Stimulated activated CD8-positive, alpha-beta memory T cell treated with anti-CD3 and anti-CD28 coated beads, Interleukin-7, amount 100 ng/mL, for 4 hours (primary cell): ENCODE measurements around the gene SMIM15.
A peak's percentile ranks its signal among the peaks of the same experiment; 100 is the strongest.
"Not testable (repeated sequence)": the region's sequence is repeated elsewhere in the genome, so short reads cannot be mapped to it uniquely, and the experiment has no call there.

Source experiments
- DNase-seq, 2 donors: peaks; one replicate each; pipeline ENCODE4 v3.0.0-alpha.2; 2020; ENCODE audit warnings: low read depth in 2 of 2

SMIM15 gene, protein sequence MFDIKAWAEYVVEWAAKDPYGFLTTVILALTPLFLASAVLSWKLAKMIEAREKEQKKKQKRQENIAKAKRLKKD

DNA sequence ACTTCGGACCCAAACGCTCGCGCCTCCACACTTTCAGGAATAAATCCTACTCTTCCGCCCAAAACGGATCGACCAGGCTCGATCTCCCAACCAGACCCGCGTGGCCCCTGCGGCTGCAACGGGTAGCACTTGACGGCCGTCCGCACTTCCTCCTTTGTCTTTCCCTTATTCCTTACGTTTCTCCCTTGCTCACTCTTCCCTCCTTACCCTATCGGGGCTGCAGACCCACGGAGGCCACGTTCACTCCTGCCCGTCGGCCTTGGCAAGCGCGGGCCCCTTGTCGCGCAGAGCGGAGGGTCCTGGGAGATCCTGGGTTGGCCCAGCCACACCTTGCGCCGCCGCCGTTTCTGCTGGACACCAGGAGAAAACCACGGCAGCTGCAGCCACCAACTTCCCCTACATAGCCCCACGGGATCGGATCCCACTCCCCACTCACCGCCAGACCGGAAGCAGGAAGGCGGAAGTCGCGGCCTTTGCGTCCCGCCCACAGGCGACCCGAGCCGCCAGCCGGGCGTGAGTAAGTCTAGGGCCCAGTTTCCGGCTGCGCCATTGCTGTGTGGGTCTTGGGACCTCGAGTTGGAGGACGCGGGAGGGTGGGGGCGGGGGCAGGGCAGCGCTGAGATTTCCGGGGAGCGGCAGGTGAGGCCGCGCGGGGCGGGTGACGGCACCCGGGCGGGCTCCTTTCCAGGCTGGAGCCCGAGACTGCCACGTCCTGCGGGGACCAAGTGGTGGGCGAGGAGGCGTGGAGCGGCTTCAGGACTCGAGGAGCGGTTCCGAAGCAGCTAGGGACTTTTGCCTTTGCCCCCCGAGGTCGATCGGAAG is at the start of gene SMIM15:
Gene SMIM15 (minus strand): TSS at position 459 of the 822 bp plus-strand sequence. CDS start 2,297 bp downstream, outside the sequence.
- DNase-seq = peak; percentile 73 to 79

- no peak for DNase-seq
These were observed 45.6 kb upstream of the SMIM15 start for GRCh38 chr5:61207884-61208283.

DNA sequence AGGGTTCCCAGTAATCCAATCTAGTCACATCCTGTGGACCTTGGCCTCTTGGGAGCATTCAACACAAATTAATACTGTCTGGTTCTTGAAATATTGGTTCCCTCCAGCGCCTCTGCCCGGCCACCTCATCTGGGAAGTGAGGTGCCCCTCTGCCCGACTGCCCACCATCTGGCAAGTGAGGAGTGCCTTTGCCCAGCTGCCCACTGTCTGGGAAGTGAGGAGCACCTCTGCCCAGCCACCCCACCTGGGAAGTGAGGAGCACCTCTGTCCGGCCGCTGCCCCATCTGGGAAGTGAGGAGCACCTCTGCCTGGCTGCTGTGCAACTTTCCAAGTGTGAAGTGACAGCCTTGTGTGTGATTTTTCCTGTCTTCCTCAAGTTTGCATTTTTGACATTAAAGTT is 42.7 kb upstream of the SMIM15 start:
- no peak for DNase-seq

- no peak for DNase-seq
These were observed 39.9 kb upstream of the SMIM15 start for GRCh38 chr5:61202213-61202612.

GRCh38 chr5:61200582-61201155 is 38.4 kb upstream of the SMIM15 start:
- DNase-seq = no peak

- no peak for DNase-seq
These were observed 36.3 kb upstream of the SMIM15 start for GRCh38 chr5:61198606-61199005.

GRCh38 chr5:61187826-61188225 is 25.6 kb upstream of the SMIM15 start:
- not testable (repeated sequence) for DNase-seq

DNA sequence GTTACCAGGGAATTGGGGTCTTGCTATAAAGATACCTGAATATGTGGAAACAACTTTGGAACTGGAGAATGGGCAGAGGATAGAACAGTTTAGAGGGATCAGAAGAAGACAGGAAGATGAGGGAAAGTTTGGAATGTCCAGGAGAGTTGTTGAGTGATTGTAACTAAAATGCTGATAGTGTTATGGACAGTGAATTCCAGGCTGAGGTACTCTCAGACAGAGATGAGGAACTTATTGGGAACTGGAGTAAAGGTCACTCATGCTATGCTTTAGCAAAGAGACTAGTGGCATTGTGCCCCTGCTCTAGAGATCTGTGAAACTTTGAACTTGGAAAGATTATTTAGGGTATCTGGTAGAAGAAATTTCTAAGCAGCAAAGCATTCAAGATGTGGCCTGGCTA is 25.1 kb upstream of the SMIM15 start:
- DNase-seq = not testable (repeated sequence)

DNA sequence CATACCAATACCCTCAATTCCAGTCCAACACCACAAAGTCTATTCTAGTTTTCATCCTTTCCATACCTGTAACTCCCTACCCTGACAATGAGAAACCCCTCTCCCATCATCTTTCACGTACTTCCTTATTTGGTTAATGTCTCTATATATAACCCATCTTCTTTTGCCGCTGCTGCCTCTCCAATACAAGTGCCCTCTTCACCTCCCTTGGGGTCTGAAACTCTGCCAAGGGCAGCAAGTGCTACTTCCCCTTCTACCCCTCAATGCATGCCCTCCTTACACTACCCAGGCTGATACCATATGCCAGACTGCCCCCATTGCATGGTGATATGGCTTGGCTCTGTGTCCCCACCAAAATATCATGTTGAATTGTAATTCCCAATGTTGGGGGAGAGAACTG is 24.4 kb upstream of the SMIM15 start:
- DNase-seq = no peak

- no peak for DNase-seq
These were observed 22.4 kb upstream of the SMIM15 start for GRCh38 chr5:61184708-61185107.

GRCh38 chr5:61183538-61183937 is 21.3 kb upstream of the SMIM15 start:
- no peak for DNase-seq

GRCh38 chr5:61182449-61182848 is 20.2 kb upstream of the SMIM15 start:
- no peak for DNase-seq

GRCh38 chr5:61180886-61181285 is 18.6 kb upstream of the SMIM15 start:
- no peak for DNase-seq

GRCh38 chr5:61178702-61179101 is 16.4 kb upstream of the SMIM15 start:
- DNase-seq = no peak

GRCh38 chr5:61177716-61178115 is 15.4 kb upstream of the SMIM15 start:
- DNase-seq = no peak

DNA sequence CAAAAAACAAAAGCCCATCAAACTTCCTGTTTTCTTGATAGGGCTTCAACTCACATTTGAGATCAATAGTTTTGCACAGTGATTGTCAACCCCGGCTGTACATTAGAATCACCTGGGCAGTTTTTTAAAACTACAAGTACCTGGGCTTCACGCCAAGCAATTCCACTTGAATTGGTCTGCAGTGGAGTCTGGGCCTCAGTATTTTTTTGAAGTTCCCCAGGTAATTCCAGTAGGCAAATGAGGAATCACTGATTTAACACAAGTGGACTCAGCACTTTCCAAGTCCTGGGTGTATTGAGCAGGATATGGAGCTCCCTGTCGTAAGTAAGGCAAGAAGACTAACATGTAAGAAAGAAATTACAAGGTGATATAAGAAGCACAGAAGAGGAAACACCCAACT is 14.8 kb upstream of the SMIM15 start:
- DNase-seq = no peak

- no peak for DNase-seq
These were observed 14.4 kb upstream of the SMIM15 start for GRCh38 chr5:61176631-61177030.

- no peak for DNase-seq
These were observed 9.2 kb upstream of the SMIM15 start for GRCh38 chr5:61171479-61171878.

GRCh38 chr5:61168951-61169350 is 6.7 kb upstream of the SMIM15 start:
- no peak for DNase-seq

GRCh38 chr5:61167382-61167781 is 5.1 kb upstream of the SMIM15 start:
- DNase-seq = no peak

DNA sequence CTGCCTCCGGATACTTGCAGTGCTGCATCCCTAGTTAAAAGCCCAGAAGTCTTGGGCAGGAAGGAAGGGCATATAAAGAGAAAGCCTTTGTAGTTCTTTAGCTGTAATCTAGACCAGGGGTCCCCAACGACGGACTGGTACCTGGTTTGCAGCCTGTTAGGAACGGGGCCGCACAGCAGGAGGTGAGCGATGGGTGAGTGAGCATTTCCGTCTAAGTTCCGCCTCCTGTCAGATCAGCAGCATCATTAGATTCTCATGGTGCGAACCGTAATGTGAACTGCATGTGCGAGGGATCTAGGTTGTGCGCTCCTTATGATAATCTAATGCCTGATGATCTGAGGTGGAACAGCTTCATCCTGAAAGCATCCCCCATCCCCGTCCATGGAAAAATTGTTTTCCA is 1.6 kb upstream of the SMIM15 start:
- no peak for DNase-seq

DNA sequence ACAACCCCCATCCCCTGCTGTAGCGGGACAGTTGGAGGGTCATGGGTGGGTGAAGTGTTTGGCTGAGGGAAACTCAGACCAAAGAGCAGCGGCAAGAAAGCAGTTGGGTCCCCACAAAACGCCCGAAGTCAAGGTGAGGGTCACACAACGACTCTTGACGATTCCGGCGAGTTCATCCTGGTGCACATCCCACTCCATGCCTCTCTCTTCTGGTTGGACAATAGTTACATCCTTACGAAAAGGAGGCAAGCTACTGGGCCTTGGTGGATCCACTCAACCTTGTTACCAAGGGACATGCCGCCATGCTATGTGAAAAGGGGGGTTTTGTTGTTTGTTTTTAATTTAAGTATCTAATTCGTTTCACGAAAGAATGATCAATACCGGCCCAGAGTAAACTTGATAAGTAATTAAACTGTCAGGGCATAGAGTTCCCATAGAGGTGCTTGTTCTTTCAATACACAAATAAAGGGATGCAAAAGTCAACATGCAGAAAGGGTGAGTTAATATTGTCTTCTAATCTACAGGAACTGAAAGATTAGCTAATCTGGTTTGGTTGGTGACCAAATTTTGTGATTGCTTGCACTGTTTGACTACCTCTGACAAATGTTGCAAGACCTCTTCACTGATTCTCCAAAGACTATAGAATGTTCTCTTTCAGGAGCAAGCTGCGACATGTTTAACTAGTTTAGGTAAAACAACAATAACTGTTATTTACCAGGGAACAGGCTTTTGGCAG is 732 bp upstream of the SMIM15 start:
- DNase-seq = no peak

- DNase-seq = no peak
These were observed 1.8 kb downstream of the SMIM15 start for GRCh38 chr5:61160497-61160896.
